Measurements from ENCODE around the gene MED7.
A peak's percentile ranks its signal among the peaks of the same experiment; 100 is the strongest.

The MED7 gene

DNA sequence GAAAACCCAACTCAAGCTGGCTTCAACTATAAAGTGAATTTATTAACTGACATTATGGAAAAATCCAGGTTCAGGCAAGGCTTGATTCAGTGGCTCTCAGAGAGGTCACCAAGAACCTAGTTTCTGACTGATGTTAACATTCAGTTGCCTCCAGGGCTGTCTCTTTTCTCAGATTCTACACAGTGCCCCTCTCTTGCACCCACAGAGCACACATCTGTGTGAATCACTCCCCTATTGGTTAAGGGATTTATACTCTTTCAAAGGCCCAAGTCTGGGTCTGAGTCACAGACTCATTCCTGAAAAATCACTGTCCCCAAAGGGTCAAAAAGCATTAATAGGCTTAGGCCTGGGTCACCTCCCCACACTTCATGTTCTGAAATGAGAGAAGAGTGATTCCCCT lies 27.7 kb downstream of the MED7 start:
- DNase-seq (ENCODE audit: extremely low spot score): no peak
- ChIA-PET POLR2A (interaction anchor here (0.6 kb wide), 1 partner anchor 176 kb away, joined by 3 read pairs; no protein-coding TSS in a partner anchor), CTCF (interaction anchor here (1.1 to 3.4 kb wide), 7 partner anchors 10 to 43 kb away, joined by 3 to 28 read pairs (median 3); no protein-coding TSS in a partner anchor)
- TF ChIP-seq CTCF (IDR thresholded peaks at IDR 0.05; ENCODE audit: control extremely low read depth, extremely low read depth, low read depth, missing control alignments): no peak

- no peak for TF ChIP-seq CTCF (IDR thresholded peaks at IDR 0.05; ENCODE audit: control extremely low read depth, extremely low read depth, low read depth, missing control alignments)
- POLR2A ChIA-PET: interaction anchor here (0.7 kb wide), 1 partner anchor 11 kb away, joined by 4 read pairs; no protein-coding TSS in a partner anchor
- CTCF ChIA-PET: no interaction called here
- DNase-seq (ENCODE audit: extremely low spot score): no peak
Observed at GRCh38 chr5:157113002-157113401, 29.7 kb downstream of the MED7 start.

GRCh38 chr5:157109744-157110143 lies 32.9 kb downstream of the MED7 start:
- CTCF ChIA-PET: interaction anchor here (2.9 kb wide), 1 partner anchor 23 kb away, joined by 11 read pairs; no protein-coding TSS in a partner anchor
- POLR2A ChIA-PET: interaction anchor here (0.6 to 1.0 kb wide), 2 partner anchors 33 to 35 kb away, joined by 5 to 9 read pairs; partner anchors contain the start of gene MED7
- TF ChIP-seq CTCF (IDR thresholded peaks at IDR 0.05; ENCODE audit: control extremely low read depth, extremely low read depth, low read depth, missing control alignments): no peak
- peak; percentile 65 for DNase-seq (ENCODE audit: extremely low spot score)

DNA sequence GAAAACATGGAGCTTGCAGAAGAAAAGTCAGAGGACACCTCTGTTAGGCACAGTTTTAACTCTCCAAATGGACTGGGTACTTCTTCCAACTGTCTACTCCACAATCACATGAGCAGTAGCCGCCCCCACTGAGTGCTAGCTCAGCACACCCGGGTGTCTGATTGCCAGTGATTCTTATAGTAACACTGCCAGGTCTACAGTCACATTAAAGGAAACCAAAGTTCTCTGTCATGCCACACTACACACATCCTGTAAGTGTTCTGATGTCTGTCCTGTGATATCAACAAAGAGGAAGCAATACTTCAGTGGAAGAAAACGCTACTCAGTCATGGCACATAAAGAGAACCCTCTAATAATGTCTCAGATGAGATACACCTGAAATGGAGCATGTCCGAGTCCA lies 33.7 kb downstream of the MED7 start, which contains the start of gene HAVCR2:
HAVCR2 (minus strand) TSS at position 69 of the 400 bp plus-strand sequence; CDS start at position 8, 61 bp downstream.
- POLR2A ChIA-PET: no interaction called here
- CTCF ChIA-PET: interaction anchor here (2.9 kb wide), 1 partner anchor 23 kb away, joined by 11 read pairs; no protein-coding TSS in a partner anchor
- TF ChIP-seq CTCF (IDR thresholded peaks at IDR 0.05; ENCODE audit: control extremely low read depth, extremely low read depth, low read depth, missing control alignments): no peak
- peak; percentile 47 for DNase-seq (ENCODE audit: extremely low spot score)

- POLR2A ChIA-PET: interaction anchor here (0.7 kb wide), 1 partner anchor 9 kb away, joined by 4 read pairs; no protein-coding TSS in a partner anchor
- no peak for DNase-seq (ENCODE audit: extremely low spot score)
- no peak for TF ChIP-seq CTCF (IDR thresholded peaks at IDR 0.05; ENCODE audit: control extremely low read depth, extremely low read depth, low read depth, missing control alignments)
- CTCF ChIA-PET: interaction anchor here (1.0 to 2.9 kb wide), 2 partner anchors 25 to 85 kb away, joined by 3 to 11 read pairs; no protein-coding TSS in a partner anchor
Observed at GRCh38 chr5:157107508-157107907, 35.2 kb downstream of the MED7 start.

DNA sequence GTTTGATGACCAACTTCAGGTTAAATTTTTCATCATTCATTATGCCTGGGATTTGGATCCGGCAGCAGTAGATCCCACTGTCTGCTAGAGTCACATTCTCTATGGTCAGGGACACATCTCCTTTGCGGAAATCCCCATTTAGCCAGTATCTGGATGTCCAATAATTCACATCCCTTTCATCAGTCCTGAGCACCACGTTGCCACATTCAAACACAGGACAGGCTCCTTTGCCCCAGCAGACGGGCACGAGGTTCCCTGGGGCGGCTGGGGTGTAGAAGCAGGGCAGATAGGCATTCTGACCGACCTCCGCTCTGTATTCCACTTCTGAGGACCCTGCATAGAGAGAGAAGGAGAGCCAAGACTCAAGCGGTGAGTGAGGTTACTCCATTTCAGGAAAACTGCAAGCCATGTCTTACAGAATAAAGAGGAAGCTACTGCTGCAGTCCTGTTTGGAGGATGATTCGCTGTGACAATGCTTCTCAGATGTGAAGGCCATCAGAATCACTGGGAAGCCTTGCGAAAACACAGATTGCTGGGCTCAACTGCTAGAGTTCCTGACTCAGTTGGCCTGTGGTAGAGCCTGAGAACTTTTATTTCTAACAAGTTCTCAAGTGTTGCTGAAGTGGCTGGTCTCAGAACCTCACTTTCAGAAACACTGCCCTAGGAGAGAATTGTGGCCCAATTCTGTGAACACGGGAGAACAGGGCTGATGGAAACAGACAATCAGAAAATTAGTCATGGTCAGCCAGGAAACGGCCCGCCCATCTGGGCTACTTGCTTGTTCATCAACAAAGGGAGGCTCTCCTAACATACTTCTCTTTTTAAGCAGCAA lies 35.8 kb downstream of the MED7 start:
- DNase-seq (ENCODE audit: extremely low spot score): peak; percentile 37
- TF ChIP-seq CTCF (IDR thresholded peaks at IDR 0.05; ENCODE audit: control extremely low read depth, extremely low read depth, low read depth, missing control alignments): no peak
- CTCF ChIA-PET: interaction anchor here (2.9 kb wide), 1 partner anchor 26 kb away, joined by 11 read pairs; no protein-coding TSS in a partner anchor
- POLR2A ChIA-PET: interaction anchor here (0.7 kb wide), 1 partner anchor 10 kb away, joined by 4 read pairs; no protein-coding TSS in a partner anchor

Measured in GM10248 (cell line).